Measurements from ENCODE around the gene WDR20. TPM values are rescaled to one million over a fixed set of nuclear protein-coding genes. Genes with fewer than 3 reads are reported as not detected.
A peak's percentile ranks its signal among the peaks of the same experiment; 100 is the strongest.

Gene WDR20
- total RNA-seq, 2 donors from 2014 or later, result 30.1 to 34.2 TPM

GRCh38 chr14:102197317-102197853 lies 57.7 kb downstream of the WDR20 start:
- no peaks in the 10 kb centered on the region for H3K9me3 Mint-ChIP-seq
- no peak for DNase-seq (ENCODE audit: low spot score in 2 of 2)
- H3K36me3 Mint-ChIP-seq, result peaks cover 10 to 22% of the 10 kb centered on the region in 2 donors
- ATAC-seq, result peak in 1 of 2 donors; percentile 77
- H3K27ac Mint-ChIP-seq, result peak overlapping the region; percentile 0 to 58

DNA sequence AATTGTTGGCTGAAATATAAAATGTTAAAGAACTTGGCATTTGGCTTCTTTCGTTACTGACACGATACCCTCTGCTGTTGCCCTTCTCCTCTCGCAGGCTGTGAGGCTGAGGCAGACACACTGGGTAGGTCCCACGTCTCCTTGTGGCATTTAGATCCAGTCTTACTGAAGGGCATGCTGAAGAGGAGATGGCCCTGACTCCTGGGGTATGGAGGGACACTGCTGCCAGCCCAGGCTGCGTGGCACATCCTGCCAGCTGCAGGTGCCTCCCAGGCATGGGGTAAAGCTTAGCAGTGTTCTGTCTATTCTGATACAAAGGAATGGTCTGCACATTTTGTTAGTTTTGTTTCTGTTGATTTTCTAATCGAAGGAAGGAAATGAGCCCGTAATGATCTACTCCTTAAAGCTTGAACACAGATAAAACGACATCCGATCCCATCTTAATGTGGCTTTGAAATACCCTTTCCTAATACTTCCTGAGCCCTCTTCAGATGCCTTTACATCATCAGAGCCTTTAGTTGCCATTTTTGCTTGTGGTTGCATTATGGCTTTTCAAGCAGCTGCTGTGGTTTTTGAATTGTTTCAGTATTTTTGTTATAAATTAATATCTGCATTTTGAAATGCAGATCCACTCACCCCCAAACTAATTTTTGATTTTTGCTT lies 61.1 kb downstream of the WDR20 start:
- H3K9me3 Mint-ChIP-seq, result no peaks in the 10 kb centered on the region
- peaks cover 10 to 22% of the 10 kb centered on the region in 2 donors for H3K36me3 Mint-ChIP-seq
- H3K27ac Mint-ChIP-seq, result peak overlapping the region; percentile 0 to 6
- DNase-seq (ENCODE audit: low spot score in 2 of 2), result no peak
- peak; percentile 15 to 63 for ATAC-seq

- Mint-ChIP-seq H3K9me3 (no peaks in the 10 kb centered on the region), H3K27ac (peak overlapping the region; percentile 0 to 6), H3K36me3 (peaks cover 10 to 22% of the 10 kb centered on the region in 2 donors)
- DNase-seq (ENCODE audit: low spot score in 2 of 2) (peak in 1 of 2 donors; percentile 34), ATAC-seq (peak; percentile 40 to 80)
These were observed 61.6 kb downstream of the WDR20 start for GRCh38 chr14:102201353-102201738.

DNA sequence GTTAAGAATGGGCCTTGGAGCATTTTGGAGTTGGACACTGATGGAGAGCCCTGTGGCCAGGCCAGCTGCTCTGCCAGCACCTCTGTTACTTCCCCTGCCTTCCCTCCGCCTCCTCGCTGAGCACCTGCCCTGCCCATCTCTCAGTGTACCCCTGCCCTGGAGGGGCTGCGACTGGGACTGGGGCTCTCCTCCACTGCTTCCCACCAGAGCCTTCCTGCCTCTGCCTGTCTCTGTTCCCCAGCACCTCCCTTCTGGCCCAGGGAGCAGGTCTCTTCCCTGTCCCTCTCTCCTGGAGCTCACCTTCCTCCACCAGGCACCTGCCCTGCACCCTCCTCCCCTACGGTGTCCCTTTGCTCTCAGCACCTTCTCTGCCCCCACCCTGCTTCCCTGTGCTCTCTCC lies 62.1 kb downstream of the WDR20 start:
- ATAC-seq, result peak in 1 of 2 donors; percentile 32
- H3K36me3 Mint-ChIP-seq, result peaks cover 10 to 22% of the 10 kb centered on the region in 2 donors
- peak overlapping the region; percentile 6 to 50 for H3K27ac Mint-ChIP-seq

DNA sequence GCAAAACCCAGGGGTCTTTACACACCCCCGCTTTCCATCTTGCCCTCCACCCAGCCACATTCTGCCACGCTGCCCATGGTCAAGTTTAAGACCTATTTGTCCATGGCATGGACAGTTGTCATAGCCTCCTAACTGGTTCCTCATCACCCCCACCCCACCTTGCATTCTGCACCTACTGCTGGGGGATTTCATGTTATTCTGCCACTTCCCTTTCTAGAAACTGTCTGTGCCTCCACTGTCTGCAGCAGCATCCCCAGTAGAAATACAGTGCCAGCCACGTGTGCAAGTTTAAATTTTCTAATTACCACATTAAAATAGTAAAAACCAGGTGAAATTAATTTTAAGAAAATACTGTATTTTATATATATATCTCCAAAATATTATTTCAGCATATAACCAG lies 63.2 kb downstream of the WDR20 start:
- H3K27ac Mint-ChIP-seq, result no peak overlapping the region
- peaks cover 5 to 17% of the 10 kb centered on the region in 2 donors for H3K36me3 Mint-ChIP-seq
- ATAC-seq, result no peak
- peak in 1 of 2 donors; percentile 13 for DNase-seq (ENCODE audit: low spot score in 2 of 2)
- no peaks in the 10 kb centered on the region for H3K9me3 Mint-ChIP-seq

More for the DNA sequence above, 62.1 kb downstream of the WDR20 start:
- H3K9me3 Mint-ChIP-seq, result no peaks in the 10 kb centered on the region
- DNase-seq (ENCODE audit: low spot score in 2 of 2), result no peak

- H3K27ac Mint-ChIP-seq, result no peak overlapping the region
- peak in 1 of 2 donors; percentile 42 for DNase-seq (ENCODE audit: low spot score in 2 of 2)
- H3K9me3 Mint-ChIP-seq, result no peaks in the 10 kb centered on the region
- H3K36me3 Mint-ChIP-seq, result peaks cover 5 to 15% of the 10 kb centered on the region in 2 donors
- no peak for ATAC-seq
These were observed 63.7 kb downstream of the WDR20 start for GRCh38 chr14:102203382-102203781.

DNA sequence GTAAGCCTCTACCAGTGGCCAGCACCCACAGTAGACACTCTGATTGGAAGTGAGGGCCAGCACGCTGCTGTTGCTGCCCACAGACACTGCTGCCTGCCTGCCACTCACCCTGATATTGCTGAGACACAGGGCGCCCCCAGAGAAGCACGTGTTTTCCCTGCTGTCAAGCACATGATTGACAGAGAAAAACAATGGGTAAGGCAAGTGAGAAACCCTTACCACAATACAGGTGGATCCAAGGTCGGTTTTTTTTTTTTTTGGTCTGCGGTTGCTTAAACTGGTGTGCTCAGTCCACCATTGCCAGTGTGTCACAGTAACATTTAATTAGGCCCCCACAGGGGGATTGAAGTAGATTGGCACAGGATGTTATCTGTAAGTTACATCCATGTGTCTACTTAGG lies 65.9 kb downstream of the WDR20 start:
- peak overlapping the region in 1 of 2 donors; percentile 39 for H3K27ac Mint-ChIP-seq
- H3K36me3 Mint-ChIP-seq, result no peaks in the 10 kb centered on the region
- H3K9me3 Mint-ChIP-seq, result no peaks in the 10 kb centered on the region
- DNase-seq (ENCODE audit: low spot score in 2 of 2) (peak in 1 of 2 donors; percentile 1), ATAC-seq (no peak)

DNA sequence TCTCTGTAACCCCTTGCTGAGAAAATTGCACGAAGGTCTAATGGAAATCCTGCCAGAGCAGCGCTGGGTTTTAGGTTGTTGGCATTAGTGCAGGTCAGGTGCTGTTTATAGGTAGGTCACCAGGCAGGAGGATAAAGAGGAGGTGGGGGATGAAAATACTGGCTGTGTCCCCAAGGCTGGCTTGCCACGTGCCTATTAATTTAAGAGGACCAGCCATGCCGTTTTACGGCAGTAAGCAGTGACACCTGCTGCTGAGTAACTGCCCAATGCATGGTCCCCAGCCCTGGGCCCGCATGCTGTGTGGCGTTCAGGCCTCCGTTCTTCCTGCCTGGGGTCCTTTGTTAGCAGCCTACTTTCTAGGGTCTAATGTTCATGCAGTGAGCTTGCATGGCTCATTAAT lies 67.2 kb downstream of the WDR20 start:
- peak in 1 of 2 donors; percentile 31 for DNase-seq (ENCODE audit: low spot score in 2 of 2)
- H3K36me3 Mint-ChIP-seq, result no peaks in the 10 kb centered on the region
- H3K9me3 Mint-ChIP-seq, result no peaks in the 10 kb centered on the region
- ATAC-seq, result no peak
- no peak overlapping the region for H3K27ac Mint-ChIP-seq

DNA sequence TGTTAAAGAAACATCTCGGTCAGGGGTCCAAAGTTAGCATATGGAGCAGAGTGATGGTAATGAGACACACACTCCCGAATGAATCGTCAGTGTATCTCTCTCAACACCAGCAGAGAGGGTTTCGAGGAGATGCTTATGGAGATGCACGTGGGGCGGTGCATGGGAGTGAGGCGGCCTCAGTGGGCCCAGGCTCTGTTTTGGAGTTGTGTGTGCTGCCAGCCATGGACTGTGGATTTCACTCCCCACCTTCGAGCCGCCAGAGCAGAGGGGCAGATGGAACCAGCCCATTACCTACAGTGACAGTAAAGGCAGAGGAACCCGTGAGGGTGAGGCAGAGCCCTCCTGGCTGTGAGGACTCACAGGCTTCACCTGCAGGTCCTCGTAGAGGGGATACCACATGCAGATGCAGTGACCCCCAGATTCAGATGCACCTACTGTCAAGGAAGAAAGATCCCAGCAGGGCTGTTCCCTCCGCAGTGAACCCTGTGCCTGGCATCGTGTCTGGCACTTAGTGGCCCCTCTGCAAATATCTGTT lies 68.2 kb downstream of the WDR20 start:
- ATAC-seq (no peak), DNase-seq (ENCODE audit: low spot score in 2 of 2) (peak in 1 of 2 donors; percentile 34)
- H3K9me3 Mint-ChIP-seq, result no peaks in the 10 kb centered on the region
- peak overlapping the region in 1 of 2 donors; percentile 91 for H3K27ac Mint-ChIP-seq
- H3K36me3 Mint-ChIP-seq, result no peaks in the 10 kb centered on the region

- DNase-seq (ENCODE audit: low spot score in 2 of 2) (peak in 1 of 2 donors; percentile 38), ATAC-seq (no peak)
- Mint-ChIP-seq H3K9me3 (no peaks in the 10 kb centered on the region), H3K36me3 (no peaks in the 10 kb centered on the region), H3K27ac (no peak overlapping the region)
These were observed 69.0 kb downstream of the WDR20 start for GRCh38 chr14:102208741-102209140.

GRCh38 chr14:102209224-102209966 lies 69.7 kb downstream of the WDR20 start:
- Mint-ChIP-seq H3K9me3 (no peaks in the 10 kb centered on the region), H3K36me3 (no peaks in the 10 kb centered on the region), H3K27ac (no peak overlapping the region)
- ATAC-seq, result no peak
- peak in 1 of 2 donors; percentile 39 for DNase-seq (ENCODE audit: low spot score in 2 of 2)

DNA sequence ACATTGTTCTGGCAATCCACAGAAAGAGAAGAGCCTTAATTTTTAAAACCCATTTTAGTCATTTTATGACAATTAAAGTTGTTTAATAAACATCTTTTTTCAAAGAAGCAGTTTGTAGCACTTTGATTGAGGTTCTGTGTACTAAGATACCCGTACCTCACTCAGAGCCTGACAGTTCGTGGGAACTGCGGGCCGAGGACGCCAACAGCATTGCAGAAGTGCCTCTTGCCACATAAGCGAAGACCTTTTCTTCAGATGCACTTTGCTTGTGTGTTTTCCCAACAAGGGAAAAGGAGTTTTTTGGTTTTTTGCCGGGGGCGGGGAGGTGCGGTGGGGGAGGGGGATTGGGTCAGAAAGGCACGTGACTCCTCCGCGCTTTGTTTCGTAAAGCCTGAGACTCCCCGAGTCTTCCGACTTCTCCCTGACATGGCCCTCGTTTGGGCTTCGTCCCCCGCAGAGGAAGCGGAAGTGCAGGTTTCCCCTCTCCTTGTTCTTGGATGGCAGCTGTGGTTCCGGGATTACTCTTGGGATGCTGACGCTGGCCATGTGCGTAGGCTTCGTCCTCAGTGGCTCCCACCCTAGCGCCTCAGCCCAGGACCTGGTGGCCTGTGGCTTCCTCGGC lies 70.8 kb downstream of the WDR20 start:
- Mint-ChIP-seq H3K36me3 (no peaks in the 10 kb centered on the region), H3K9me3 (no peaks in the 10 kb centered on the region)
- ATAC-seq, result no peak

DNA sequence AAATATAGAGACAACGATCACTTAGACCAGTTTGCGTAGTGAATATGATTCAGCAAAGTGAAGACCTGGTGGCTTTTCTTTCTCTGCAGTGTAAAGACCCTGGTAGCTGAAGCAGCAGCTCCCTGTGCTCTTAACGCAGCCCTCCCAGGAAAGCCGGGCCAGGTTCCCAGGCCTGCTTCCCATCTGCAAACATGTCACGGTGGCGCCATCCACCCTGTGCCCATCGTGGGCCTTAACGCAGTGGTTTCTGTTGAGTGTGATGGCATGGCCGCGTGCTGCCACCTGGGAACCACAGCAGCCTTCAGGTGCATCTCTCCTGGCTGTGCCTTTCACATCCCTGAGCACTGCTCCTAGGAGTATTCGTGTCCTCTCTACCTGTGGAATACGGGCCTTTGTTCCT lies 71.5 kb downstream of the WDR20 start:
- H3K27ac Mint-ChIP-seq, result no peak overlapping the region
- no peak for DNase-seq (ENCODE audit: low spot score in 2 of 2)
- H3K36me3 Mint-ChIP-seq, result no peaks in the 10 kb centered on the region
- H3K9me3 Mint-ChIP-seq, result no peaks in the 10 kb centered on the region
- ATAC-seq, result no peak

More for the DNA sequence above, 70.8 kb downstream of the WDR20 start:
- no peak overlapping the region for H3K27ac Mint-ChIP-seq
- no peak for DNase-seq (ENCODE audit: low spot score in 2 of 2)

DNA sequence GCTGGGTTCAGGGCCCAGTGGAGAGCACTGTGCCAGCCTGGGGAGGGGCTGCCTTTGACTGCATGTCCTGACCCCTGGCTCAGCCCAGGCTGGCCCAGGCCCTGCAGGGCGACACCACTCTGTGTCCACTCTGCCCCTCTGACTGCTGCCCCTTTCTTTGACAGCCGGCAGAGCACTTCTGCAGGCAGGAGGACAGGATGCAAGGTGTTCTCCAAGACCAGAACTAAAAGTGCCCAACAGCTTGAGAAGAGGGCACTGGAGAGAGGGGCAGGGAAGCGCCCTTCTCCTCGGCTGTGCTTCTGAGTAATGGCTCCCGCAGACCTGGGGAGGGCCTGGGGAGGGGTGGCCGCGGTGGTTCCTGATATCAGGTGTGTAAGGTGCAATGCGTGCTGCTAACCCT lies 72.7 kb downstream of the WDR20 start:
- H3K9me3 Mint-ChIP-seq, result no peaks in the 10 kb centered on the region
- H3K27ac Mint-ChIP-seq, result no peak overlapping the region
- ATAC-seq, result no peak
- DNase-seq (ENCODE audit: low spot score in 2 of 2), result no peak
- H3K36me3 Mint-ChIP-seq, result no peaks in the 10 kb centered on the region

DNA sequence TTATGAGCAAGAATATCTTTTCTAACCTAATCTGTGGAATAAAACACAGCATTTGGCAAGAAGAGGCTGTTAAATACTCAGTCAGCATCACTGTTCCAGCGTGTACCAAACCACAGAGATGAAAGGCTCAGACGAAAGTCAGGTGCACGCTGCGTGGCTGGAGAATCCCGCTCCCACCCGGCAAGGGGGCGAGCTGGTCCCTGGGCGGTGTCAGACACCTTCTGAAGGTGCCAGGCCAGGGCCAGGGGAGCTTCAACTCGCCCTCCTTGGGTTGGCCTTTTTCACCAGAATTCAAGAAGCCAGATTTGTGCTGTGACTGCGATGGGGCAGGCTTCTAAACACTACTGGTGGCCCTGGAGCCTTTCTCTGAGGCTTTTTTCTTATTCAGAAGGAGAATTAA lies 73.1 kb downstream of the WDR20 start:
- DNase-seq (ENCODE audit: low spot score in 2 of 2) (no peak), ATAC-seq (no peak)
- no peaks in the 10 kb centered on the region for H3K9me3 Mint-ChIP-seq
- no peak overlapping the region for H3K27ac Mint-ChIP-seq
- no peaks in the 10 kb centered on the region for H3K36me3 Mint-ChIP-seq

DNA sequence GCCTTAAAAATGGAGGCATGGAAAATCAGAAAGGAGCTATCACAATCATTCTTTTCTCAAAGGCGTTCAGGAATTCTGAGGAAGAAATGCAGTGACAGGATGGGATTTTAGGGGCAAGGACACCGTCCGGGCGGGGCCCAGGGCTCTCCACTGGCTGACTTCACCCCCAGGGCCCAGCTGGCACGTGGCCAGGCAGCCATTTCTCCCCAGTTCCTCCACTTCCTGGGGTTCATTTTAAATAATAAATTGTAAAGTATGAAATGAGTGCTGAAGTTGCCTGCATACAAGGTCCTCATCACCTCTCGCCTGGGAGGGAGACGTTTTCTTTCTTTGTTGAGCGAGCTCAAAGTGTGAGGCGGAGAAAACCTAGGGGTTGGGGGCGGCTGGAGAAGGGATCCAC lies 73.8 kb downstream of the WDR20 start:
- Mint-ChIP-seq H3K9me3 (no peaks in the 10 kb centered on the region), H3K36me3 (no peaks in the 10 kb centered on the region), H3K27ac (no peak overlapping the region)
- no peak for ATAC-seq
- DNase-seq (ENCODE audit: low spot score in 2 of 2), result no peak
